Upper lobe of right lung (tissue), 1 donor: ENCODE measurements around the gene PLXNA4. TPM values are rescaled to one million over a fixed set of nuclear protein-coding genes. Genes with fewer than 3 reads are reported as not detected.
A peak's percentile ranks its signal among the peaks of the same experiment; 100 is the strongest.

Experiments
- ATAC-seq: fragments of 200-7000 bp; cut with Tn5 transposase; one replicate; pipeline ENCODE4 v1.9.1; 2020; ENCODE audit warnings: mild to moderate bottlenecking, moderate library complexity
- DNase-seq: peaks from one replicate; pipeline ENCODE4 v3.0.0-alpha.2; 2020
- H3K27ac ChIP-seq: fragments of 200-600 bp; one replicate; pipeline ENCODE4 v1.8.0; 2022
- H3K27me3 ChIP-seq: fragments of 200-600 bp; one replicate; pipeline ENCODE4 v1.8.0; 2022; ENCODE audit warnings: mild to moderate bottlenecking
- H3K36me3 ChIP-seq: fragments of 200-600 bp; one replicate; pipeline ENCODE4 v1.8.0; 2022
- H3K4me1 ChIP-seq: fragments of 200-600 bp; one replicate; pipeline ENCODE4 v1.8.0; 2022
- H3K4me3 ChIP-seq: fragments of 200-600 bp; one replicate; pipeline ENCODE4 v1.8.0; 2022; ENCODE audit warnings: mild to moderate bottlenecking
- H3K9me3 ChIP-seq: fragments of 200-600 bp; one replicate; pipeline ENCODE4 v1.8.0; 2022
- intact Hi-C: fragments of 100-400 bp; cut with DNase I; formaldehyde crosslinking; loops from one replicate; pipeline ENCODE4 v1.11.0; 2022
- total RNA-seq: library from RNA; stranded (reverse); fragmentation: NEBNext Ultra II Directional; extraction: Animal tissue kit (Norgen Biotek cat#: 25700); gene quantifications from one replicate; pipeline ENCODE4 v1.2.1, GENCODE V29; 2021
- TF ChIP-seq, protein P1 (sequence below): fragments of 200-600 bp; IDR thresholded peaks from one replicate; pipeline ENCODE4 v1.8.0; 2022; ENCODE audit warnings: antibody characterized with exemption
- donor health status: DM: no; HTN: yes; CAD: no; lungs with severe emphysema.

The PLXNA4 gene
- total RNA-seq, 1 donor from 2014 or later = 7.2 TPM

DNA sequence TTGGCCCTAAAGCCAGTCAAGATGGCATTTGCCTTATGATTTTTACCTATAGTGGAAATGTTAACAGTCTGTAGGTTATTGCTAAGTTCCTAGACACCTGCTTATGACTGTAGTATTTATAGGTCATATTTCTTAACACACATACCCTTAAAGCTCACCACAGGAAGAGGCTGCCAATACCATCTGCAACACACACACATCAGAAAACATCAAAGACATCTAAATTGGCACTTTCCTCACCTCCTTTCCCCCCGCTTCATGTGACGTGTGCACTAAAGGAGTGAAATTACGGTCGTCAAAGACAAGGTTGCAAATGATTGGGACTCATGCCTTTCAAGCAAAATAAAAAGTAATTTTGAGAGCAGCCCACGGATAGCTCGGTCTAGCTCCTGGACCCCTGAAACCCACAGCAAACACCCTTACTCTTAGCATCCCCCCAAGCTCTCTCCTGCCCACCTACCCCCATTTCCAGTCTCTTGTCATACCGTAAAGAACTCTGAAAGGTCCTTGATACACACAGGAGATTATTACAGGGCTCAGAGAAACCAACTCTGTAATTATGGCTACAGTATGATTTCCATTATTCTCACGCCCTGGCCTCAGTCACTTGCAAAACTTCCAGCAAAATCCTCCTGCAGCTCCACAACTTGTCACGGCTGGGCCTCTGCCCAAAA, 90.5 kb downstream of the PLXNA4 start:
- no peak for ATAC-seq
- Histone ChIP-seq H3K36me3 (no peaks in the 10 kb centered on the region), H3K9me3 (no peaks in the 10 kb centered on the region), H3K4me3 (no peak overlapping the region), H3K27me3 (no peaks in the 10 kb centered on the region), H3K4me1 (no peaks in the 10 kb centered on the region), H3K27ac (no peak overlapping the region)
- TF ChIP-seq, protein P1, sequence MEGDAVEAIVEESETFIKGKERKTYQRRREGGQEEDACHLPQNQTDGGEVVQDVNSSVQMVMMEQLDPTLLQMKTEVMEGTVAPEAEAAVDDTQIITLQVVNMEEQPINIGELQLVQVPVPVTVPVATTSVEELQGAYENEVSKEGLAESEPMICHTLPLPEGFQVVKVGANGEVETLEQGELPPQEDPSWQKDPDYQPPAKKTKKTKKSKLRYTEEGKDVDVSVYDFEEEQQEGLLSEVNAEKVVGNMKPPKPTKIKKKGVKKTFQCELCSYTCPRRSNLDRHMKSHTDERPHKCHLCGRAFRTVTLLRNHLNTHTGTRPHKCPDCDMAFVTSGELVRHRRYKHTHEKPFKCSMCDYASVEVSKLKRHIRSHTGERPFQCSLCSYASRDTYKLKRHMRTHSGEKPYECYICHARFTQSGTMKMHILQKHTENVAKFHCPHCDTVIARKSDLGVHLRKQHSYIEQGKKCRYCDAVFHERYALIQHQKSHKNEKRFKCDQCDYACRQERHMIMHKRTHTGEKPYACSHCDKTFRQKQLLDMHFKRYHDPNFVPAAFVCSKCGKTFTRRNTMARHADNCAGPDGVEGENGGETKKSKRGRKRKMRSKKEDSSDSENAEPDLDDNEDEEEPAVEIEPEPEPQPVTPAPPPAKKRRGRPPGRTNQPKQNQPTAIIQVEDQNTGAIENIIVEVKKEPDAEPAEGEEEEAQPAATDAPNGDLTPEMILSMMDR = no peak
- no peak for DNase-seq
- intact Hi-C loops = no loop called here

DNA sequence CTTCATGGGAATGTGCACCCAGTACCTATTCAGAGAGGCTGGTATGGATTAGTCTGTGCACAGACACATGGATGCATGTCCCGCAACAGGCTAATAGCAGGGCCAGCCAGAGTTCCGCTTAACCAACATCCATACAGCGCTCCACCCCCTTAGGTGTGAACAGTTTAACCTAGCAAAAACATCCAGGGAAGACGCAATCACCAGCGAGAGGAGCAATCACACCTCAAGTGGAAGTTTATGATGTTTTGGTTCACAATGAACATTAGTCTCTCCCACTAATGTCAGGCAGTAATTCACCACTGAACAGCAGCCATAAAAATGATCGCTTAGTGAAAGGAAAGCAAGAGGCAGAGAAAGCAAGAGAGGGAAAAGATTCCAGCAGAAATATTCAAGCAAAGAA, 91.1 kb downstream of the PLXNA4 start:
- Histone ChIP-seq H3K36me3 (no peaks in the 10 kb centered on the region), H3K4me3 (no peak overlapping the region), H3K27ac (no peak overlapping the region), H3K4me1 (no peaks in the 10 kb centered on the region), H3K9me3 (no peaks in the 10 kb centered on the region), H3K27me3 (no peaks in the 10 kb centered on the region)
- intact Hi-C loops = no loop called here
- no peak for ATAC-seq
- peak; percentile 4 for DNase-seq
- TF ChIP-seq, protein P1 = no peak

DNA sequence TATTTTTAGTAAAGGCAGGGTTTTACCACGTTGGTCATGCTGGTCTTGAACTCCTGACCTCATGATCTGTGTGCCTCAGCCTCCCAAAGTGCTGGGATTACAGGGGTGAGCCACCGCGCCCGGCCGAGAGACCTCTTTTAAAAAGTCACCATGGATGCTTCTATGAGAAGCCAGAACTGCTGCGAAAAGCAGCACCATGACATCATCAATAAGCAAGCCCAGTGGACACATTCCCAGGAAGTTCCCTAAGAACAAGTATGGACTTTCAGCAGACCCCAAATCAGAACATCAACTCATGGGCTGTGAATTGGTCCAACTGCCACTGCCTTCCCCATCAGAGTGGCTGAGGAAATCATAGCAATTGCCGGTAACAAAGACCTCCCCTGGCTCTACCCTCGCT, 93.4 kb downstream of the PLXNA4 start:
- no peaks in the 10 kb centered on the region for H3K4me1 ChIP-seq

DNA sequence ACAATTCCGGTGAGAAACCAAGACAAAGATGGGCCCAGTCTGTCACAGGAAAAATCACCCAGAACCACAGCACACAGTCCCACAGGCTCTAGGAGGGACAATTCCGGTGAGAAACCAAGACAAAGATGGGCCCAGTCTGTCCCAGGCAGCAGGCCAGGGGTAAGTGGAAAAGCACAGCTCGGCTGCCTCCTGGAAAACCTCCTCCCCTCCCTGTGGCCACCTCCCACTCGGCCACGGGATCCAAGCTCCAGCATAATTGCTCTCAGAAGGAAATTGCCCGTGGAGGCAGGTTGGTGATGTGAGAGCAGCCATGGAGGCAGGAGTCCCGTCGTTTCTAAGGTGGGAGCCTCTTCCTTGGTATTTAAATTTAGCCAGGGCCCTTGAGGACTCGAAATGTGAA, 95.7 kb downstream of the PLXNA4 start:
- TF ChIP-seq, protein P1 = no peak
- no peaks in the 10 kb centered on the region for H3K27me3 ChIP-seq
- ATAC-seq (peak; percentile 38), DNase-seq (peak; percentile 46)
- H3K36me3 ChIP-seq = no peaks in the 10 kb centered on the region
- intact Hi-C loops = no loop called here
- no peaks in the 10 kb centered on the region for H3K4me1 ChIP-seq
- H3K9me3 ChIP-seq = no peaks in the 10 kb centered on the region
- H3K27ac ChIP-seq = no peak overlapping the region
- no peak overlapping the region for H3K4me3 ChIP-seq

More for the DNA sequence above, 93.4 kb downstream of the PLXNA4 start:
- DNase-seq = peak; percentile 3
- H3K4me3 ChIP-seq = no peak overlapping the region
- H3K27me3 ChIP-seq = no peaks in the 10 kb centered on the region
- no peak overlapping the region for H3K27ac ChIP-seq
- no peaks in the 10 kb centered on the region for H3K36me3 ChIP-seq
- no peak for ATAC-seq
- intact Hi-C loops = no loop called here
- no peaks in the 10 kb centered on the region for H3K9me3 ChIP-seq
- TF ChIP-seq, protein P1 = no peak

DNA sequence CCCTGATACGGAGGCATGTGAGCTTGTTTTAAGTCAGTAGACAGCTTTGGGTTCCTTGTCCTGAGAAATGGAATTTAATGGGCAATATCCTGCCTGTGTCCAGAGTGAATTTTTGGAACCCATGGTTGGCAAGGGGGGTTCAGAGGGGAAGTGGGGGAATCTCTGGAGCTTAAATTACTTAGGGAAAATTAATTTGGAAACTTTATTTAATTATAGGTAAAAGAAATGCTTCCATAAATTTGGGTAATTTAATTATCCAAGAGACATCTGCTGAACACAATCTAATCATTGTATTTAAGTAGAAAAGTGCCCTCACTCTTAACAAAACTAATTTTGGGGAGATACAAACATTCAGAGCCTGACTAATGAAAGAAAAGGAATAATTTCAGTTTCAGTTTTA, 99.7 kb downstream of the PLXNA4 start:
- DNase-seq (no peak), ATAC-seq (no peak)
- H3K4me3 ChIP-seq = no peak overlapping the region
- intact Hi-C loops = no loop called here
- peaks cover 3% of the 10 kb centered on the region for H3K4me1 ChIP-seq
- no peak overlapping the region for H3K27ac ChIP-seq
- no peaks in the 10 kb centered on the region for H3K36me3 ChIP-seq
- H3K9me3 ChIP-seq = no peaks in the 10 kb centered on the region
- H3K27me3 ChIP-seq = no peaks in the 10 kb centered on the region
- TF ChIP-seq, protein P1 = no peak
